MM.1S (cell line): ENCODE data around the gene PCDHA7.
"Not testable (repeated sequence)": the region's sequence is repeated elsewhere in the genome, so short reads cannot be mapped to it uniquely, and the experiment has no call there.

Source experiments
- DNase-seq: peaks from one replicate; pipeline ENCODE4 v3.0.0-alpha.2; 2015
- H2AFZ ChIP-seq: fragments of 300-600 bp; sonication (generic); 2 replicates; pipeline ENCODE4 v1.6.0; 2016; ENCODE audit warnings: antibody characterized with exemption, low read length
- H3F3A ChIP-seq: fragments of 300-600 bp; sonication (generic); 2 replicates; pipeline ENCODE4 v1.6.1; 2016; ENCODE audit warnings: mild to moderate bottlenecking, antibody characterized with exemption, low read length, moderate library complexity, mixed read lengths; ENCODE audit not compliant: insufficient read depth
- H3K27ac ChIP-seq: fragments of 300-600 bp; sonication (generic); 2 replicates; pipeline ENCODE4 v1.5.1; 2016; ENCODE audit warnings: mild to moderate bottlenecking, low read length
- H3K27me3 ChIP-seq: fragments of 300-600 bp; sonication (generic); replicated peaks from 2 replicates; pipeline ENCODE4 v1.6.0; 2016; ENCODE audit warnings: low read length; ENCODE audit not compliant: insufficient read depth
- H3K36me3 ChIP-seq: fragments of 300-600 bp; sonication (generic); replicated peaks from 2 replicates; pipeline ENCODE4 v1.6.1; 2016; ENCODE audit warnings: mild to moderate bottlenecking, low read length, mixed read lengths; ENCODE audit not compliant: insufficient read depth
- H3K4me1 ChIP-seq: fragments of 300-600 bp; sonication (generic); 2 replicates; pipeline ENCODE4 v1.6.1; 2016; ENCODE audit warnings: low read length, mixed read lengths
- H3K4me2 ChIP-seq: fragments of 300-600 bp; sonication (generic); 2 replicates; pipeline ENCODE4 v1.6.0; 2016; ENCODE audit warnings: low read depth, low read length
- H3K4me3 ChIP-seq: fragments of 300-600 bp; sonication (generic); 2 replicates; pipeline ENCODE4 v1.5.1; 2016; ENCODE audit warnings: low read length, mixed read lengths
- H3K79me2 ChIP-seq: fragments of 300-600 bp; sonication (generic); 2 replicates; pipeline ENCODE4 v1.6.1; 2016; ENCODE audit warnings: mixed run types, low read length, mixed read lengths
- H3K9ac ChIP-seq: fragments of 300-600 bp; sonication (generic); 2 replicates; pipeline ENCODE4 v1.6.1; 2016; ENCODE audit warnings: low read length, mixed read lengths
- H3K9me2 ChIP-seq: fragments of 300-600 bp; sonication (generic); replicated peaks from 2 replicates; pipeline ENCODE4 v1.6.1; 2016; ENCODE audit warnings: mild to moderate bottlenecking, low read length, mixed read lengths; ENCODE audit not compliant: insufficient read depth
- H3K9me3 ChIP-seq: fragments of 300-600 bp; sonication (generic); replicated peaks from 2 replicates; pipeline ENCODE4 v1.6.1; 2016; ENCODE audit warnings: mild to moderate bottlenecking, low read length, mixed read lengths; ENCODE audit not compliant: insufficient read depth
- H4K20me1 ChIP-seq: fragments of 300-600 bp; sonication (generic); 2 replicates; pipeline ENCODE4 v1.6.1; 2016; ENCODE audit warnings: mild to moderate bottlenecking, low read length, moderate library complexity, mixed read lengths; ENCODE audit not compliant: insufficient read depth
- EZH2 ChIP-seq: fragments of 300-600 bp; sonication (generic); optimal IDR thresholded peaks from 2 replicates; pipeline ENCODE3; 2017; ENCODE audit warnings: low read depth, mild to moderate bottlenecking, antibody characterized with exemption, low read length, mixed read lengths
- EZH2phosphoT487 ChIP-seq: fragments of 300-600 bp; sonication (generic); IDR thresholded peaks from 2 replicates; pipeline ENCODE4 v1.6.1; 2018; ENCODE audit warnings: antibody characterized with exemption, low read length
- TF ChIP-seq, protein P1 (sequence below): fragments of 300-600 bp; sonication (generic); IDR thresholded peaks from 2 replicates; pipeline ENCODE4 v1.5.1; 2016; ENCODE audit warnings: antibody characterized with exemption, low read length, mixed read lengths

The PCDHA7 gene

GRCh38 chr5:140791089-140791488 lies 43.0 kb upstream of the PCDHA7 start:
- DNase-seq = no peak
- TF ChIP-seq, protein P1, sequence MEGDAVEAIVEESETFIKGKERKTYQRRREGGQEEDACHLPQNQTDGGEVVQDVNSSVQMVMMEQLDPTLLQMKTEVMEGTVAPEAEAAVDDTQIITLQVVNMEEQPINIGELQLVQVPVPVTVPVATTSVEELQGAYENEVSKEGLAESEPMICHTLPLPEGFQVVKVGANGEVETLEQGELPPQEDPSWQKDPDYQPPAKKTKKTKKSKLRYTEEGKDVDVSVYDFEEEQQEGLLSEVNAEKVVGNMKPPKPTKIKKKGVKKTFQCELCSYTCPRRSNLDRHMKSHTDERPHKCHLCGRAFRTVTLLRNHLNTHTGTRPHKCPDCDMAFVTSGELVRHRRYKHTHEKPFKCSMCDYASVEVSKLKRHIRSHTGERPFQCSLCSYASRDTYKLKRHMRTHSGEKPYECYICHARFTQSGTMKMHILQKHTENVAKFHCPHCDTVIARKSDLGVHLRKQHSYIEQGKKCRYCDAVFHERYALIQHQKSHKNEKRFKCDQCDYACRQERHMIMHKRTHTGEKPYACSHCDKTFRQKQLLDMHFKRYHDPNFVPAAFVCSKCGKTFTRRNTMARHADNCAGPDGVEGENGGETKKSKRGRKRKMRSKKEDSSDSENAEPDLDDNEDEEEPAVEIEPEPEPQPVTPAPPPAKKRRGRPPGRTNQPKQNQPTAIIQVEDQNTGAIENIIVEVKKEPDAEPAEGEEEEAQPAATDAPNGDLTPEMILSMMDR = no peak
- TF ChIP-seq EZH2phosphoT487 (no peak), EZH2 (no peak)
- Histone ChIP-seq H3K79me2 (no peaks in the 10 kb centered on the region), H3K27me3 (no peaks in the 10 kb centered on the region), H3K9ac (no peak overlapping the region), H3F3A (no peaks in the 10 kb centered on the region), H3K4me2 (no peak overlapping the region), H3K4me3 (no peak overlapping the region), H3K9me2 (no peaks in the 10 kb centered on the region), H4K20me1 (no peaks in the 10 kb centered on the region), H3K9me3 (no peaks in the 10 kb centered on the region), H3K27ac (no peak overlapping the region), H2AFZ (no peak overlapping the region), H3K4me1 (no peaks in the 10 kb centered on the region), H3K36me3 (no peaks in the 10 kb centered on the region)

GRCh38 chr5:140794595-140795258 lies 39.3 kb upstream of the PCDHA7 start, which contains the start of gene PCDHA2:
PCDHA2 (plus strand) TSS chr5:140794852.
- no peak within 1 kb of the TSS for H3K9ac ChIP-seq

GRCh38 chr5:140795259-140795641 lies 38.8 kb upstream of the PCDHA7 start:
- no peaks in the 10 kb centered on the region for H3K79me2 ChIP-seq
- H3K9ac ChIP-seq = no peak overlapping the region
- no peaks in the 10 kb centered on the region for H3K9me2 ChIP-seq
- no peaks in the 10 kb centered on the region for H4K20me1 ChIP-seq
- H3K4me3 ChIP-seq = peak overlapping the region; percentile 58
- no peaks in the 10 kb centered on the region for H3K27me3 ChIP-seq
- H3K9me3 ChIP-seq = no peaks in the 10 kb centered on the region
- peak; percentile 25 for DNase-seq
- H3F3A ChIP-seq = no peaks in the 10 kb centered on the region
- no peak overlapping the region for H3K27ac ChIP-seq
- H3K36me3 ChIP-seq = no peaks in the 10 kb centered on the region
- H3K4me2 ChIP-seq = peak overlapping the region; percentile 50
- H3K4me1 ChIP-seq = no peaks in the 10 kb centered on the region
- TF ChIP-seq, protein P1 = peak; percentile 39
- TF ChIP-seq EZH2 = no peak
- H2AFZ ChIP-seq = peak overlapping the region; percentile 67

More at GRCh38 chr5:140794595-140795258, 39.3 kb upstream of the PCDHA7 start, which contains the start of gene PCDHA2:
- no peaks in the 10 kb centered on the region for H3K79me2 ChIP-seq
- no peaks in the 10 kb centered on the region for H3K9me2 ChIP-seq
- H2AFZ ChIP-seq = peak within 1 kb of the TSS; percentile 67
- H3K9me3 ChIP-seq = no peaks in the 10 kb centered on the region
- peak; percentile 54 for DNase-seq
- H3K27ac ChIP-seq = no peak within 1 kb of the TSS
- no peaks in the 10 kb centered on the region for H3K4me1 ChIP-seq
- no peaks in the 10 kb centered on the region for H4K20me1 ChIP-seq
- TF ChIP-seq, protein P1 = peak; percentile 53
- TF ChIP-seq EZH2 = no peak
- TF ChIP-seq EZH2phosphoT487 = no peak
- H3K36me3 ChIP-seq = no peaks in the 10 kb centered on the region
- no peaks in the 10 kb centered on the region for H3F3A ChIP-seq
- no peaks in the 10 kb centered on the region for H3K27me3 ChIP-seq
- H3K4me3 ChIP-seq = peak within 1 kb of the TSS; percentile 58
- peak within 1 kb of the TSS; percentile 50 for H3K4me2 ChIP-seq

DNA sequence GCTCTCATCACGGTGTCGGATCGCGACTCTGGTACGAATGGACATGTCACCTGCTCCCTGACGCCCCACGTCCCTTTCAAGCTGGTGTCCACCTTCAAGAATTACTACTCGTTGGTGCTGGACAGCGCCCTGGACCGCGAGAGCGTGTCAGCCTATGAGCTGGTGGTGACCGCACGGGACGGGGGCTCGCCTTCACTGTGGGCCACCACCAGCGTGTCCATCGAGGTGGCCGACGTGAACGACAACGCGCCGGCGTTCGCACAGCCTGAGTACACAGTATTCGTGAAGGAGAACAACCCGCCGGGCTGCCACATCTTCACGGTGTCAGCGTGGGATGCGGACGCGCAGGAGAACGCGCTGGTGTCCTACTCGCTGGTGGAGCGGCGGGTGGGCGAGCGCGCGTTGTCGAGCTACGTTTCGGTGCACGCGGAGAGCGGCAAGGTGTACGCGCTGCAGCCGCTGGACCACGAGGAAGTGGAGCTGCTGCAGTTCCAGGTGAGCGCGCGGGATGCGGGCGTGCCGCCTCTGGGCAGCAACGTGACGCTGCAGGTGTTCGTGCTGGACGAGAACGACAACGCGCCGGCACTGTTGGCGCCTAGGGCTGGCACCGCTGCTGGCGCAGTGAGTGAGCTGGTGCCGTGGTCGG lies 37.9 kb upstream of the PCDHA7 start:
- not testable (repeated sequence) for H3K9me2 ChIP-seq, H3K4me3 ChIP-seq, H3K4me2 ChIP-seq, H3K4me1 ChIP-seq, H3K36me3 ChIP-seq, H4K20me1 ChIP-seq, H3K79me2 ChIP-seq, H3K27ac ChIP-seq, DNase-seq, H2AFZ ChIP-seq, H3K9me3 ChIP-seq, H3K9ac ChIP-seq, H3K27me3 ChIP-seq, H3F3A ChIP-seq
